HepG2 (cell line): Measurements from ENCODE around the gene PRR30. TPM values are rescaled to one million over a fixed set of nuclear protein-coding genes. Genes with fewer than 3 reads are reported as not detected.

Experiments used
- CREB1 ChIP-seq, 2 experiments: fragments of 450-650 bp in 1 of 2; IDR thresholded peaks; 2 replicates each; pipeline ENCODE4 v1.6.1; 2016 to 2017; ENCODE audit warnings: control low read depth in 1 of 2, mild to moderate bottlenecking in 1 of 2, missing compliant biosample characterization in 1 of 2, missing genetic modification characterization in 1 of 2
- ESRRA ChIP-seq: sonication (generic); formaldehyde crosslinking; IDR thresholded peaks from 2 replicates; pipeline ENCODE4 v1.5.1; 2020; ENCODE audit warnings: mild to moderate bottlenecking, low read depth, missing genetic modification reagents
- FOXP1 ChIP-seq, 2 experiments: fragments of 450-650 bp in 1 of 2; IDR thresholded peaks; 2 replicates each; pipeline ENCODE4 v1.6.1; 2017 to 2018; ENCODE audit warnings: antibody characterized with exemption in 1 of 2
- FOXP4 ChIP-seq: sonication (generic); formaldehyde crosslinking; IDR thresholded peaks from 2 replicates; pipeline ENCODE4 v1.4.0; 2020; ENCODE audit warnings: missing genetic modification reagents
- GTF3A ChIP-seq: sonication (generic); formaldehyde crosslinking; conservative IDR thresholded peaks from 2 replicates; pipeline ENCODE4 v1.4.0; 2020; ENCODE audit warnings: mild to moderate bottlenecking, missing genetic modification reagents
- IKZF5 ChIP-seq: IDR thresholded peaks from 2 replicates; pipeline ENCODE4 v1.6.1; 2018; ENCODE audit warnings: missing genetic modification reagents, mild to moderate bottlenecking, missing compliant biosample characterization
- KLF12 ChIP-seq: sonication (generic); formaldehyde crosslinking; IDR thresholded peaks from 2 replicates; pipeline ENCODE4 v1.4.0; 2020; ENCODE audit warnings: missing genetic modification reagents, borderline replicate concordance
- NFE2L2 ChIP-seq: fragments of 150-350 bp; IDR thresholded peaks from 2 replicates; pipeline ENCODE4 v1.6.1; 2014; ENCODE audit warnings: low read length
- NRL ChIP-seq: sonication (generic); formaldehyde crosslinking; IDR thresholded peaks from 2 replicates; pipeline ENCODE4 v1.5.0; 2020; ENCODE audit warnings: missing genetic modification reagents, mild to moderate bottlenecking, moderate library complexity, borderline replicate concordance
- TAF1 ChIP-seq: sonication (generic); formaldehyde crosslinking; IDR thresholded peaks from 2 replicates; pipeline ENCODE4 v1.4.0; 2020; ENCODE audit warnings: missing genetic modification reagents
- ZNF451 ChIP-seq: sonication (generic); formaldehyde crosslinking; IDR thresholded peaks from 2 replicates; pipeline ENCODE4 v1.5.0; 2020; ENCODE audit warnings: mild to moderate bottlenecking, missing genetic modification reagents
- ZNF773 ChIP-seq: sonication (generic); formaldehyde crosslinking; IDR thresholded peaks from 2 replicates; pipeline ENCODE4 v1.4.0; 2020; ENCODE audit warnings: missing genetic modification reagents, borderline replicate concordance
- polyA plus RNA-seq, 8 experiments: library from polyadenylated mRNA; depleted of rRNA in 3 of 8; stranded (reverse) in 7 of 8; unstranded in 1 of 8; fragments of >200 nt; fragmentation: Illumina TruSeq in 4 of 8; extraction: Trizol in 4 of 8; gene quantifications; 2 replicates each; pipeline versions ENCODE4 v1.2.1 to v1.2.3, GENCODE V29; 2011 to 2016; ENCODE audit warnings: low read depth in 4 of 8, missing spikeins in 1 of 8, mixed read lengths in 1 of 8; ENCODE audit not compliant: insufficient read depth in 1 of 8
- total RNA-seq, 5 experiments: library from RNA; depleted of rRNA; stranded (reverse); fragments of >200 nt; fragmentation: Illumina TruSeq; extraction: Trizol; gene quantifications; 2 replicates each; pipeline ENCODE4 v1.2.3, GENCODE V29; 2016; ENCODE audit warnings: low read depth in 1 of 5
- TF ChIP-seq, protein P1 (sequence below): sonication (generic); formaldehyde crosslinking; IDR thresholded peaks from 2 replicates; pipeline ENCODE4 v1.8.1; 2023; ENCODE audit warnings: mild to moderate bottlenecking, moderate library complexity, missing genetic modification reagents
- TF ChIP-seq, protein P2 (sequence below): sonication (generic); formaldehyde crosslinking; conservative IDR thresholded peaks from 2 replicates; pipeline ENCODE4 v1.4.0; 2020; ENCODE audit warnings: mild to moderate bottlenecking, missing genetic modification reagents, moderate library complexity
- TF ChIP-seq, protein P3 (sequence below): fragments of 450-650 bp; IDR thresholded peaks from 2 replicates; pipeline ENCODE4 v1.6.1; 2017
- TF ChIP-seq, protein P4 (sequence below): sonication (generic); formaldehyde crosslinking; conservative IDR thresholded peaks from 2 replicates; pipeline ENCODE4 v1.4.0; 2020; ENCODE audit warnings: missing genetic modification reagents

Gene PRR30
- total and polyA plus RNA-seq, 2 of the 13 experiments (the other 11 are each of a cell fraction or from before 2014, with no cell fraction given): not detected

GRCh38 chr2:27092696-27093429 is 46.3 kb downstream of the PRR30 start (continued):
- TF ChIP-seq FOXP4 (CRISPR knock-in tag) (peak; percentile 87), ZNF451 (peak; percentile 86; the same call in 1 of the 2 replicates), ESRRA (CRISPR knock-in tag) (peak; percentile 94), NRL (CRISPR knock-in tag) (peak; percentile 96; the same call in 1 of the 2 replicates), IKZF5 (peak; percentile 66; the same call in 1 of the 2 replicates), GTF3A (CRISPR knock-in tag) (no peak), KLF12 (CRISPR knock-in tag) (peak; percentile 41; the same call in 1 of the 2 replicates), NFE2L2 (no peak), CREB1 (IDR thresholded peaks at IDR 0.05) (no peak), CREB1 (CRISPR knock-in tag; IDR thresholded peaks at IDR 0.05) (no peak), ZNF773 (CRISPR knock-in tag) (no peak), TAF1 (peak; percentile 44; the same call in 1 of the 2 replicates), FOXP1 (IDR thresholded peaks at IDR 0.05) (no peak), FOXP1 (CRISPR knock-in tag; IDR thresholded peaks at IDR 0.05) (no peak)
- TF ChIP-seq, protein P1, sequence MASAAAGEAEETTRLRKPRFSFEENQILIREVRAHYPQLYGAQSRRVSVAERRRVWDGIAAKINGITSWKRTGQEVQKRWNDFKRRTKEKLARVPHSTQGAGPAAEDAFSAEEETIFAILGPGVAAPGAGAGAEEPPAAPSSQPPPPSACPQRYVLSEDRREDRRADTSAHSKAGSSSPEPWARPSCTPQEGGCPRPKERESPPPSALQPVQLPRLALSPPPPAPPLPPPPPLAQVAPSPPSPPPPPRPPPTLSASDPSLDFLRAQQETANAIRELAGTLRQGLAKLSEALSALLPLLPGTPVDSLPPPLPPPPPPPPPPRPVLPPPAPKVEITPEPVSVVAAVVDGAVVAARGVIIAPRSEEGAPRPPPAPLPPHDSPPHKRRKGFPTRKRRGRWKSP (CRISPR knock-in tag): peak; percentile 83
- TF ChIP-seq, protein P2, sequence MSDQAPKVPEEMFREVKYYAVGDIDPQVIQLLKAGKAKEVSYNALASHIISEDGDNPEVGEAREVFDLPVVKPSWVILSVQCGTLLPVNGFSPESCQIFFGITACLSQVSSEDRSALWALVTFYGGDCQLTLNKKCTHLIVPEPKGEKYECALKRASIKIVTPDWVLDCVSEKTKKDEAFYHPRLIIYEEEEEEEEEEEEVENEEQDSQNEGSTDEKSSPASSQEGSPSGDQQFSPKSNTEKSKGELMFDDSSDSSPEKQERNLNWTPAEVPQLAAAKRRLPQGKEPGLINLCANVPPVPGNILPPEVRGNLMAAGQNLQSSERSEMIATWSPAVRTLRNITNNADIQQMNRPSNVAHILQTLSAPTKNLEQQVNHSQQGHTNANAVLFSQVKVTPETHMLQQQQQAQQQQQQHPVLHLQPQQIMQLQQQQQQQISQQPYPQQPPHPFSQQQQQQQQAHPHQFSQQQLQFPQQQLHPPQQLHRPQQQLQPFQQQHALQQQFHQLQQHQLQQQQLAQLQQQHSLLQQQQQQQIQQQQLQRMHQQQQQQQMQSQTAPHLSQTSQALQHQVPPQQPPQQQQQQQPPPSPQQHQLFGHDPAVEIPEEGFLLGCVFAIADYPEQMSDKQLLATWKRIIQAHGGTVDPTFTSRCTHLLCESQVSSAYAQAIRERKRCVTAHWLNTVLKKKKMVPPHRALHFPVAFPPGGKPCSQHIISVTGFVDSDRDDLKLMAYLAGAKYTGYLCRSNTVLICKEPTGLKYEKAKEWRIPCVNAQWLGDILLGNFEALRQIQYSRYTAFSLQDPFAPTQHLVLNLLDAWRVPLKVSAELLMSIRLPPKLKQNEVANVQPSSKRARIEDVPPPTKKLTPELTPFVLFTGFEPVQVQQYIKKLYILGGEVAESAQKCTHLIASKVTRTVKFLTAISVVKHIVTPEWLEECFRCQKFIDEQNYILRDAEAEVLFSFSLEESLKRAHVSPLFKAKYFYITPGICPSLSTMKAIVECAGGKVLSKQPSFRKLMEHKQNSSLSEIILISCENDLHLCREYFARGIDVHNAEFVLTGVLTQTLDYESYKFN (CRISPR knock-in tag): peak; percentile 99
- TF ChIP-seq, protein P3, sequence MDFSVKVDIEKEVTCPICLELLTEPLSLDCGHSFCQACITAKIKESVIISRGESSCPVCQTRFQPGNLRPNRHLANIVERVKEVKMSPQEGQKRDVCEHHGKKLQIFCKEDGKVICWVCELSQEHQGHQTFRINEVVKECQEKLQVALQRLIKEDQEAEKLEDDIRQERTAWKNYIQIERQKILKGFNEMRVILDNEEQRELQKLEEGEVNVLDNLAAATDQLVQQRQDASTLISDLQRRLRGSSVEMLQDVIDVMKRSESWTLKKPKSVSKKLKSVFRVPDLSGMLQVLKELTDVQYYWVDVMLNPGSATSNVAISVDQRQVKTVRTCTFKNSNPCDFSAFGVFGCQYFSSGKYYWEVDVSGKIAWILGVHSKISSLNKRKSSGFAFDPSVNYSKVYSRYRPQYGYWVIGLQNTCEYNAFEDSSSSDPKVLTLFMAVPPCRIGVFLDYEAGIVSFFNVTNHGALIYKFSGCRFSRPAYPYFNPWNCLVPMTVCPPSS: no peak
- TF ChIP-seq, protein P4, sequence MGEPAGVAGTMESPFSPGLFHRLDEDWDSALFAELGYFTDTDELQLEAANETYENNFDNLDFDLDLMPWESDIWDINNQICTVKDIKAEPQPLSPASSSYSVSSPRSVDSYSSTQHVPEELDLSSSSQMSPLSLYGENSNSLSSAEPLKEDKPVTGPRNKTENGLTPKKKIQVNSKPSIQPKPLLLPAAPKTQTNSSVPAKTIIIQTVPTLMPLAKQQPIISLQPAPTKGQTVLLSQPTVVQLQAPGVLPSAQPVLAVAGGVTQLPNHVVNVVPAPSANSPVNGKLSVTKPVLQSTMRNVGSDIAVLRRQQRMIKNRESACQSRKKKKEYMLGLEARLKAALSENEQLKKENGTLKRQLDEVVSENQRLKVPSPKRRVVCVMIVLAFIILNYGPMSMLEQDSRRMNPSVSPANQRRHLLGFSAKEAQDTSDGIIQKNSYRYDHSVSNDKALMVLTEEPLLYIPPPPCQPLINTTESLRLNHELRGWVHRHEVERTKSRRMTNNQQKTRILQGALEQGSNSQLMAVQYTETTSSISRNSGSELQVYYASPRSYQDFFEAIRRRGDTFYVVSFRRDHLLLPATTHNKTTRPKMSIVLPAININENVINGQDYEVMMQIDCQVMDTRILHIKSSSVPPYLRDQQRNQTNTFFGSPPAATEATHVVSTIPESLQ: 0 out of 2 replicates have a peak, but pooled peaks have one; percentile 19
